GM23338 (cell line): ENCODE measurements around the gene PAM. TPM values are rescaled to one million over a fixed set of nuclear protein-coding genes. Genes with fewer than 3 reads are reported as not detected.

Source experiments
- ATAC-seq: fragments of 200-7000 bp; cut with Tn5 transposase; 3 replicates; pipeline ENCODE4 v1.9.1; 2020
- DNase-seq: peaks from one replicate; pipeline ENCODE4 v3.0.0-alpha.2; 2015; ENCODE audit warnings: low spot score
- H2AFZ ChIP-seq: fragments of 200-600 bp; sonication (generic); 2 replicates; pipeline ENCODE4 v1.8.0; 2016; ENCODE audit warnings: antibody characterized with exemption, mild to moderate bottlenecking, moderate library complexity
- H3F3A ChIP-seq: fragments of 200-600 bp; sonication (generic); replicated peaks from 2 replicates; pipeline ENCODE4 v1.8.0; 2017; ENCODE audit warnings: antibody characterized with exemption, mixed run types, low read depth
- H3K27ac ChIP-seq: fragments of 200-600 bp; sonication (generic); 2 replicates; pipeline ENCODE4 v1.6.1; 2016; ENCODE audit warnings: low read depth
- H3K27me3 ChIP-seq: fragments of 200-600 bp; sonication (generic); 2 replicates; pipeline ENCODE4 v1.8.0; 2016; ENCODE audit warnings: mild to moderate bottlenecking, mixed run types, moderate library complexity; ENCODE audit not compliant: insufficient read depth
- H3K36me3 ChIP-seq: fragments of 200-600 bp; sonication (generic); 2 replicates; pipeline ENCODE4 v1.8.0; 2016; ENCODE audit warnings: mild to moderate bottlenecking; ENCODE audit not compliant: insufficient read depth
- H3K4me1 ChIP-seq: fragments of 200-600 bp; sonication (generic); 2 replicates; pipeline ENCODE4 v1.8.0; 2016; ENCODE audit warnings: mild to moderate bottlenecking, moderate library complexity; ENCODE audit not compliant: insufficient read depth
- H3K4me2 ChIP-seq: fragments of 200-600 bp; sonication (generic); 2 replicates; pipeline ENCODE4 v1.7.1; 2017; ENCODE audit warnings: mixed run types
- H3K4me3 ChIP-seq: fragments of 200-600 bp; sonication (generic); 2 replicates; pipeline ENCODE4 v1.6.1; 2016; ENCODE audit warnings: mixed run types
- H3K79me2 ChIP-seq: fragments of 200-600 bp; sonication (generic); replicated peaks from 2 replicates; pipeline ENCODE4 v1.8.0; 2017; ENCODE audit warnings: mild to moderate bottlenecking; ENCODE audit not compliant: insufficient read depth
- H3K9me2 ChIP-seq: fragments of 200-600 bp; sonication (generic); 2 replicates; pipeline ENCODE4 v1.8.0; 2017; ENCODE audit not compliant: insufficient read depth
- H4K20me1 ChIP-seq: fragments of 200-600 bp; sonication (generic); replicated peaks from 2 replicates; pipeline ENCODE4 v1.8.0; 2017; ENCODE audit warnings: mild to moderate bottlenecking; ENCODE audit not compliant: insufficient read depth
- H3K27ac Mint-ChIP-seq: 2 replicates; pipeline ENCODE4 v1.8.0; 2020; ENCODE audit warnings: inconsistent platforms, mild to moderate bottlenecking, moderate library complexity, mixed read lengths
- H3K27me3 Mint-ChIP-seq: 3 replicates; pipeline ENCODE4 v1.8.0; 2022; ENCODE audit warnings: low read depth, mild to moderate bottlenecking, moderate library complexity, mixed read lengths, inconsistent platforms; ENCODE audit not compliant: insufficient read depth, poor library complexity
- H3K36me3 Mint-ChIP-seq: 3 replicates; pipeline ENCODE4 v1.8.0; 2021; ENCODE audit warnings: low read depth, mild to moderate bottlenecking, inconsistent platforms, moderate library complexity, mixed read lengths
- H3K4me1 Mint-ChIP-seq: 3 replicates; pipeline ENCODE4 v1.8.0; 2020; ENCODE audit warnings: mild to moderate bottlenecking, inconsistent platforms, mixed read lengths
- H3K4me3 Mint-ChIP-seq: 3 replicates; pipeline ENCODE4 v1.8.0; 2021; ENCODE audit warnings: moderate library complexity, mild to moderate bottlenecking, inconsistent platforms, mixed read lengths
- H3K9me3 Mint-ChIP-seq: 3 replicates; pipeline ENCODE4 v1.8.0; 2020; ENCODE audit warnings: moderate library complexity, mild to moderate bottlenecking, inconsistent platforms, mixed read lengths
- CREB1 ChIP-seq: fragments of 250-450 bp; sonication (Bioruptor Pico); IDR thresholded peaks from 2 replicates; pipeline ENCODE4 v1.5.0; 2020; ENCODE audit warnings: low read depth, mild to moderate bottlenecking, moderate library complexity
- CTCF ChIP-seq, 2 experiments: fragments of 200-600 bp in 1 of 2; sonication (generic) in 1 of 2; conservative IDR thresholded peaks; 2 replicates each; pipeline versions ENCODE4 v1.5.1 to v1.6.1; 2016 to 2017; ENCODE audit warnings: antibody characterized with exemption in 2 of 2, low read depth in 2 of 2, mild to moderate bottlenecking in 2 of 2, moderate library complexity in 1 of 2
- ETS1 ChIP-seq: IDR thresholded peaks from 2 replicates; pipeline ENCODE4 v1.6.1; 2016; ENCODE audit warnings: antibody characterized with exemption
- EZH2 ChIP-seq: fragments of 200-600 bp; sonication (generic); IDR thresholded peaks from one replicate; pipeline ENCODE4 v1.8.0; 2017; ENCODE audit warnings: antibody characterized with exemption, mild to moderate bottlenecking, low read depth; ENCODE audit not compliant: unreplicated experiment
- POLR2AphosphoS5 ChIP-seq: IDR thresholded peaks from 2 replicates; pipeline ENCODE4 v1.6.1; 2016; ENCODE audit warnings: antibody characterized with exemption, low read depth
- STAT1 ChIP-seq: IDR thresholded peaks from one replicate; pipeline ENCODE4 v1.6.1; 2016; ENCODE audit warnings: antibody characterized with exemption; ENCODE audit not compliant: unreplicated experiment
- ZNF114 ChIP-seq: fragments of 250-450 bp; sonication (Bioruptor Pico); IDR thresholded peaks from 2 replicates; pipeline ENCODE4 v1.5.0; 2020; ENCODE audit warnings: mild to moderate bottlenecking, moderate library complexity
- ZNF331 ChIP-seq: fragments of 250-450 bp; sonication (Bioruptor Pico); IDR thresholded peaks from 2 replicates; pipeline ENCODE4 v1.5.0; 2020; ENCODE audit warnings: low read depth, mild to moderate bottlenecking, moderate library complexity
- ZNF462 ChIP-seq: fragments of 250-450 bp; sonication (Bioruptor Pico); IDR thresholded peaks from 2 replicates; pipeline ENCODE4 v1.5.0; 2020; ENCODE audit warnings: mild to moderate bottlenecking, moderate library complexity
- polyA plus RNA-seq: library from polyadenylated mRNA; unstranded; fragments of >200 nt; fragmentation: Nextera tagmentation; extraction: Ambion mirVana; gene quantifications from 2 replicates; pipeline ENCODE4 v1.2.1, GENCODE V29; 2016
- total RNA-seq: library from RNA; depleted of rRNA; stranded (reverse); fragments of >200 nt; shearing (Covaris generic); gene quantifications from 2 replicates; pipeline ENCODE4 v1.2.3, GENCODE V29; 2014

The PAM gene
- total and polyA plus RNA-seq, 2 experiments from 2014 or later, result 33.9 to 79.4 TPM

- TF ChIP-seq ZNF114 (CRISPR knock-in tag), result no peak
- TF ChIP-seq ZNF331 (CRISPR knock-in tag), result no peak
- no peak for TF ChIP-seq CTCF (conservative IDR thresholded peaks at IDR 0.05; ENCODE audit: low read depth in 2 of 2)
- TF ChIP-seq EZH2, result no peak
- no peak for TF ChIP-seq STAT1
- no peak for TF ChIP-seq CREB1 (CRISPR knock-in tag)
- no peak for TF ChIP-seq ETS1
These were observed 120.6 kb downstream of the PAM start (continued) for GRCh38 chr5:102875721-102876123.

- no peak overlapping the region for H3K4me2 ChIP-seq
- Mint-ChIP-seq H3K4me3 (no peak overlapping the region), H3K4me1 (peaks cover 14% of the 10 kb centered on the region), H3K27ac (peak overlapping the region; percentile 35), H3K27me3 (no peaks in the 10 kb centered on the region), H3K9me3 (no peaks in the 10 kb centered on the region), H3K36me3 (peaks cover 5% of the 10 kb centered on the region; the same call in 1 of the 3 replicates)
- no peaks in the 10 kb centered on the region for H3K27me3 ChIP-seq
- H2AFZ ChIP-seq, result no peak overlapping the region
- TF ChIP-seq ETS1 (no peak), ZNF462 (CRISPR knock-in tag) (no peak), STAT1 (no peak), POLR2AphosphoS5 (no peak), CREB1 (CRISPR knock-in tag) (no peak)
- ATAC-seq (no peak), DNase-seq (no peak)
- H3F3A ChIP-seq, result no peaks in the 10 kb centered on the region
- H3K36me3 ChIP-seq, result no peaks in the 10 kb centered on the region
- H3K9me2 ChIP-seq, result no peaks in the 10 kb centered on the region; the same call in 1 of the 2 replicates
- H4K20me1 ChIP-seq, result no peaks in the 10 kb centered on the region
- no peak overlapping the region for H3K4me3 ChIP-seq
- no peak overlapping the region for H3K27ac ChIP-seq
- no peaks in the 10 kb centered on the region for H3K4me1 ChIP-seq
- H3K79me2 ChIP-seq, result no peaks in the 10 kb centered on the region
These were observed 121.5 kb downstream of the PAM start for GRCh38 chr5:102876610-102877009.
